Activated B cell treated with CpG ODN at 0.5 μM for 24 hours (primary cell): ENCODE data around the gene TBC1D10B. TPM values are rescaled to one million over a fixed set of nuclear protein-coding genes. Genes with fewer than 3 reads are reported as not detected.
A peak's percentile ranks its signal among the peaks of the same experiment; 100 is the strongest.

Source experiments
- ATAC-seq: fragments of 200-7000 bp; cut with Tn5 transposase; one replicate; pipeline ENCODE4 v1.10.0; 2021; ENCODE audit warnings: low read depth, mild to moderate bottlenecking, moderate library complexity
- CTCF ChIA-PET: fragments of 350-600 bp; sonication (Branson Sonifier 250); formaldehyde crosslinking; loops from one replicate; lab custom pipeline; 2021; ENCODE audit warnings: antibody characterized with exemption; lab: Charles Lee
- POLR2A ChIA-PET: fragments of 350-600 bp; sonication (Branson Sonifier 250); formaldehyde crosslinking; loops from one replicate; lab custom pipeline; 2021; ENCODE audit warnings: antibody characterized with exemption; lab: Charles Lee
- DNase-seq: peaks from one replicate; pipeline ENCODE4 v3.0.0; 2022
- H3K27ac Mint-ChIP-seq: one replicate; pipeline ENCODE4 v1.8.0; 2020; ENCODE audit warnings: mixed read lengths
- H3K27me3 Mint-ChIP-seq: one replicate; pipeline ENCODE4 v1.8.0; 2021; ENCODE audit warnings: mixed read lengths
- H3K36me3 Mint-ChIP-seq: one replicate; pipeline ENCODE4 v1.8.0; 2021; ENCODE audit warnings: low read depth, mixed read lengths
- H3K4me1 Mint-ChIP-seq: one replicate; pipeline ENCODE4 v1.8.0; 2021; ENCODE audit warnings: mixed read lengths
- H3K4me3 Mint-ChIP-seq: one replicate; pipeline ENCODE4 v1.8.0; 2020; ENCODE audit warnings: mild to moderate bottlenecking, mixed read lengths
- H3K9me3 Mint-ChIP-seq: one replicate; pipeline ENCODE4 v1.8.0; 2020; ENCODE audit warnings: mixed read lengths
- CTCF ChIP-seq: fragments of 200-600 bp; IDR thresholded peaks from one replicate; pipeline ENCODE4 v1.8.0; 2022; ENCODE audit warnings: antibody characterized with exemption, mild to moderate bottlenecking
- intact Hi-C: fragments of 100-400 bp; cut with micrococcal nuclease; formaldehyde crosslinking; loops from one replicate; pipeline ENCODE4 v1.15.1; 2024
- total RNA-seq: library from RNA; stranded (reverse); gene quantifications from 2 replicates; pipeline ENCODE4 v1.2.3, GENCODE V29; 2022

Gene TBC1D10B
- total RNA-seq, 1 donor from 2014 or later = 50.2 TPM

- peak overlapping the region; percentile 36 for H3K27ac Mint-ChIP-seq
- CTCF ChIA-PET = interaction anchor here (1.3 to 3.3 kb wide), 4 partner anchors 8 to 21 kb away, joined by 4 to 22 read pairs (median 12); partner anchors contain the start of gene DCTPP1
- intact Hi-C loops = loop anchor here (1.0 to 2.0 kb wide), 2 partner anchors 16 to 39 kb away; no protein-coding TSS in a partner anchor
Measured at GRCh38 chr16:30416624-30417528, 46.6 kb upstream of the TBC1D10B start.

GRCh38 chr16:30416047-30416603 lies 45.8 kb upstream of the TBC1D10B start:
- intact Hi-C loops = loop anchor here (2.0 kb wide), 1 partner anchor 15 kb away; no protein-coding TSS in a partner anchor
- no peak overlapping the region for H3K27ac Mint-ChIP-seq
- no peak for TF ChIP-seq CTCF
- H3K27me3 Mint-ChIP-seq = no peaks in the 10 kb centered on the region
- no peak for ATAC-seq
- no peak for DNase-seq
- peaks cover 13% of the 10 kb centered on the region for H3K4me1 Mint-ChIP-seq
- ChIA-PET POLR2A (interaction anchor here (0.6 to 0.9 kb wide), 3 partner anchors 10 to 1453 kb away, joined by 3 to 6 read pairs (median 6); no protein-coding TSS in a partner anchor), CTCF (interaction anchor here (1.3 kb wide), 1 partner anchor 14 kb away, joined by 4 read pairs; the partner anchor contains the start of gene DCTPP1)
- no peak overlapping the region for H3K4me3 Mint-ChIP-seq
- H3K36me3 Mint-ChIP-seq = peaks cover 31% of the 10 kb centered on the region
- no peaks in the 10 kb centered on the region for H3K9me3 Mint-ChIP-seq

More at GRCh38 chr16:30416624-30417528, 46.6 kb upstream of the TBC1D10B start:
- TF ChIP-seq CTCF = no peak
- Mint-ChIP-seq H3K9me3 (no peaks in the 10 kb centered on the region), H3K36me3 (peaks cover 30% of the 10 kb centered on the region), H3K4me3 (peak overlapping the region; percentile 61), H3K27me3 (no peaks in the 10 kb centered on the region), H3K4me1 (peaks cover 13% of the 10 kb centered on the region)
- DNase-seq = no peak
- POLR2A ChIA-PET = interaction anchor here (0.7 to 3.0 kb wide), 35 partner anchors 9 to 609 kb away, joined by 3 to 51 read pairs (median 7); partner anchors contain the start of genes ALDOA, CD2BP2, CORO1A and DCTPP1
- no peak for ATAC-seq

- H3K9me3 Mint-ChIP-seq = no peaks in the 10 kb centered on the region
- CTCF ChIA-PET = no interaction called here
- no peak overlapping the region for H3K4me3 Mint-ChIP-seq
- peak overlapping the region; percentile 19 for H3K27ac Mint-ChIP-seq
- no peak for ATAC-seq
- no peak for TF ChIP-seq CTCF
- DNase-seq = no peak
- peaks cover 23% of the 10 kb centered on the region for H3K36me3 Mint-ChIP-seq
- POLR2A ChIA-PET = no interaction called here
- H3K4me1 Mint-ChIP-seq = peaks cover 22% of the 10 kb centered on the region
- intact Hi-C loops = no loop called here
- no peaks in the 10 kb centered on the region for H3K27me3 Mint-ChIP-seq
Measured at GRCh38 chr16:30414159-30414558, 43.9 kb upstream of the TBC1D10B start.

- H3K27ac Mint-ChIP-seq = peak overlapping the region; percentile 19
- intact Hi-C loops = no loop called here
- CTCF ChIA-PET = no interaction called here
Measured at GRCh38 chr16:30413112-30413806, 43.0 kb upstream of the TBC1D10B start.

More at GRCh38 chr16:30413112-30413806, 43.0 kb upstream of the TBC1D10B start:
- ATAC-seq = no peak
- POLR2A ChIA-PET = interaction anchor here (0.6 kb wide), 2 partner anchors 10 to 78 kb away, joined by 3 to 7 read pairs; no protein-coding TSS in a partner anchor
- no peak for TF ChIP-seq CTCF
- Mint-ChIP-seq H3K4me3 (no peak overlapping the region), H3K36me3 (peaks cover 21% of the 10 kb centered on the region), H3K9me3 (no peaks in the 10 kb centered on the region), H3K27me3 (no peaks in the 10 kb centered on the region), H3K4me1 (peaks cover 25% of the 10 kb centered on the region)
- DNase-seq = no peak
